Urothelium cell line (cell line): ENCODE results near the gene PAPSS1.
"Not testable (repeated sequence)": the region's sequence is repeated elsewhere in the genome, so short reads cannot be mapped to it uniquely, and the experiment has no call there.

ENCODE experiments used
- DNase-seq: peaks from one replicate; pipeline ENCODE4 v3.0.0; 2011; ENCODE audit warnings: low spot score, mixed read lengths
- FAIRE-seq: peaks from 2 replicates; lab custom pipeline; 2011; peaks lifted over from hg19 to GRCh38; lab: Jason Lieb, UNC

PAPSS1 gene

DNA sequence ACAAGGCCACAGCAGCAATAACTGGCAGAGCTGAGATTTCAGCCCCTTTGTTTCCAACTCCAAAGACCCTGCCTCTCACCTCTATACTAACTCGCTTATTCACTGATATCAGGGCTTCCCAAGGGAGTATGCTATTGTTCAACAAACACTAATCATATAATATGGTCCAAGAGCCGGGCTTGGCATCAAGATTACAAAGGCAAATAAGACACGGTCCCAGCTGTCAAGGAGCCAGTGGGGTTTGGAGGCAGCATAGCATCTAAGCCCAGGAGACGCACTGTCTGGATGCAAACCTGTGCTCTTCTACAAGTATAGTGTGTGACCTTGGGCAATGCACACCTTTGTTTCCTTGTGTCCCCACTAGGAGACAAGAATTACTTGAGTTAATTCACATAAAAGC, 28.7 kb downstream of the PAPSS1 start:
- no peak for FAIRE-seq
- DNase-seq = no peak

DNA sequence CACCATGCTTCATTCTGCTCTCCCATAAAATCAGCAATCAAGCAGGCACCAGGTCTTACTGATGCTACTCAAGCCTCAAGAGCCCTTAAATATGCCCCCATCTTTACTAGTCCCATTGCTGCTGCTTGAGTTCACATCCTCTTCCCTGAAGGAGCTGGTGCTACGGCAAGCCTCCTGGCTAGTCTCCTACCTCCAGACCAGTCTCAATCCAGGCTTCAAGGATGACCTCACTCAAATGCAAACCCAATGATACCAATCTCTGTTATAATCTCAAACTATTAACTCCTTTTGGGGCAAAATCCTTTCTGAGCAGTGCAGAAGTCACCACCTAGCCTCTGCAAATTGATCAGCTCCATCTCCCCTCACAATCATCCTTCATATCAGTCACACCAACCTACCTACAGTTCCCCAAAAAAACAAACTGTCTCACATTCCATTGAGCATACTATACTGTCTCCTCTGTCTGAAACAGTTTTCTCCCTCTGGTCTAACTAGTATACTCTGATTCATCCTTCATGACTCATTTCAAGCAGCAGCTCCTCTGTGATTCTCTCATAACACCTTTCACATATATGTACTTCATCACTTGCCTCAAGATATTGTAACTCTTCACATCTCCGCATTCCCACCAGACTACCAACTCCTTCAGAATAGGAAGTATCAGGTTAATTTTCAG, 30.0 kb downstream of the PAPSS1 start:
- FAIRE-seq = no peak
- peak; percentile 80 for DNase-seq

DNA sequence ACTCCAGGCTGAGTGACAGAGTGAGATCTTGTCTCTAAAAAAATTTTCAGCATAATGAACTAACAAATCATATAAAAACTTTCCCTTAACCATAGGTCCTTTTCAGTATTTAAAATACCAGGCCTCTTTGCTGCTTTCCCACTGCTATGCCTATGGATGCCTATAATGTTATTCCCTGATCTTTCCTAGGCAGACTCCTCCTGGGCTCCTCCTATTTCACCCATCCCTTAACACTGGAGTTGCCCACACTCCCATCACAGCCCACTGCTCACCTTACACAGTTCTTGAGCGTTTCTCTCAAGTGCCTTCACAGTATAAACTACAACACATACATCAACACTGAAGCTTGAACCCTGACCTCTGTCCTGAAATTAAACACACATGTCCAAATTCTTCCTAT, 31.6 kb downstream of the PAPSS1 start:
- DNase-seq (no peak), FAIRE-seq (no peak)

GRCh38 chr4:107685740-107686139, 34.3 kb downstream of the PAPSS1 start:
- no peak for FAIRE-seq

GRCh38 chr4:107683873-107684272, 36.2 kb downstream of the PAPSS1 start:
- no peak for DNase-seq
- no peak for FAIRE-seq

More at GRCh38 chr4:107685740-107686139, 34.3 kb downstream of the PAPSS1 start:
- DNase-seq = no peak

DNA sequence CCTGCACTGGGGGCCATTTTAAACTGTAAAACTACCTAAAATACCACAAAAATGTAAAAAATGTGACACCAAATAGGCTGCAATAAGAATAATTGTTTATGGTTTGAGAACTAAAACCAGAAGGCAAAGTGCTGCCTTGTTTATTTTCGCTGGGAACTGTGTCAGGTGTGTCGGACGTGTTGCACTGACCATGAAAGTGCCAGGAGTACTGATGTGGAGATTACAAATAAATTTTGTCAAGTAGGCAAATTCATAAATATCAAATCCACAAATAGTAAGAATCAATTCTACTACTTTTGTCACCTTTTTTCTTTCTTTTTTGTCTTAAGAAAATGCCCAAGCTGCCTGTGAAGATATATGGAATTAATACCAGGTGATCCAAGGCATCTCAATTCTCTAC, 37.7 kb downstream of the PAPSS1 start:
- FAIRE-seq (no peak), DNase-seq (no peak)

DNA sequence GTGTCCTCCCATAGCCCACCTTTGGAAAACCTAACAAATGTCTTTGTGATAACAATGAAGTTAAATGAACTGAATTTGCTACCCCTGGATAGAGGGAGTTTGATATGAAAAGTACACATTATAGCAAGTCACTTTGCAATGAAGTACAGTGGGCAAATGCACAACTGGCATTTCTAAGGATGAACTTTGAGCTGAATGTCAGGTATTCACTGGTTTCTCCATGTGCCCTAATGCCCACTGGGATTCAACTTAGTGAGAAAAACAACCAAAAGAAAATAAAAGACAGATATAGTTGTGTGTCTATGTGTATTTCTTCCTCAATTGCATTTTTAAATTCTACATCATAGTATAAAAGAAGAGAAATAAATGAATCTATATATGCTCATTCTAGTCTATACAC, 51.0 kb downstream of the PAPSS1 start:
- no peak for DNase-seq
- FAIRE-seq = no peak

GRCh38 chr4:107666134-107666533, 53.9 kb downstream of the PAPSS1 start:
- FAIRE-seq = no peak
- no peak for DNase-seq

- DNase-seq (no peak), FAIRE-seq (no peak)
Measured at GRCh38 chr4:107665001-107665400, 55.0 kb downstream of the PAPSS1 start.

- DNase-seq (no peak), FAIRE-seq (no peak)
Measured at GRCh38 chr4:107658400-107659336, 61.4 kb downstream of the PAPSS1 start.

GRCh38 chr4:107655289-107655688, 64.7 kb downstream of the PAPSS1 start:
- DNase-seq (no peak), FAIRE-seq (no peak)

DNA sequence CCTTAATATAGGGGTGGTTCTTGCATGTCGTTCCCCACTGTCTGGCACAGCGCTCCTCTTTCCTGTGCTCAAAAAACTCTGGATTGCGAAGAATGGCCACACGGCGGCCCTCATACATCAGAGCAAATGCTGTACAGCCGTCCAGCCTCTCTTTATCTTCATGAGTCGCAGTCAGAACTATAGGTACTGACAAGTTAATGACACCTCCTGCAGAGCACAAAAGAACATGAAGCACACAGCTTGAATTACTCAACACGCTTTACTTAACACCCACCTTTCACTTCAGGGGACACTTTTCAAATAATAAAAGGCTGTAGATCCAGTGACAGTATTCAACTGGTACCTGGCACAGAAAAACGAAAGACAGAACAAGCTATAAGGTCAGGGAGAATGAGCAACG, 65.3 kb downstream of the PAPSS1 start:
- no peak for DNase-seq
- FAIRE-seq = no peak

DNA sequence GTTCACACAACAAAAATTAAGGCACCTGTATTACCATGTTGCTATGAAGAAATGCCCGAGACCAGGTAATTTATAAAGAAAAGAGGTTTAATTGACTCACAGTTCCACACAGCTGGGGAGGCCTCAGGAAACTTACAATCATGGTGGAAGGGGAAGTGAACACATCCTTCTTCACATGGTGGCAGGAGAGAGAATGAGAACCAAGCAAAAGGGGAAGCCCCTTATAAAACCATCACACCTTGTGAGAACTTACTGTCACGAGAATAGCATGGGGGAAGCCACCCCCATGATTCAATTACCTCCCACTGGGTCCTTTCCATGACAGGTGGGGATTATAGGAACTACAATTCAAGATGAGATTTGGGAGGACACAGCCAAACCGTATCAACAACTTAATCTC, 68.6 kb downstream of the PAPSS1 start:
- not testable (repeated sequence) for DNase-seq, FAIRE-seq

GRCh38 chr4:107650251-107650650, 69.8 kb downstream of the PAPSS1 start:
- no peak for DNase-seq
- FAIRE-seq = no peak

- FAIRE-seq (no peak), DNase-seq (no peak)
Measured at GRCh38 chr4:107648178-107648991, 71.6 kb downstream of the PAPSS1 start.

DNA sequence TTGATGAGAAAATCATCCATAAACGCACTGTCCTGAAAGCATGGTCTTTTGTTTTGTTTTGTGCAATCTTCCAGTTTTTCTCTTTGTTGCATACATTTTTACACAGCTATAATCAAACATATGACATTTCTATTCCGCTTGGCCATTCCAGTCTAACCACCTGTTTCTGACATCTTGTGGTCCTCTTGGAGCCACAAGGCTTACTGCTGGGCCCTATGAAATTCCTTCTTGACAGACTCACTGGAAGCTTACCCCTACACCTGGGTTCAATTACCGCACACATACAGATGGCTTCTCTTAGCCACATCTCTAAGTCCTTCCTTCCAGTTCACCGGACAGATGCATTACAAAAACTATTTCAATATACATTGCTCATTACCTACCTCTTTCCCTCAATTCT, 72.4 kb downstream of the PAPSS1 start:
- DNase-seq (no peak), FAIRE-seq (no peak)

DNA sequence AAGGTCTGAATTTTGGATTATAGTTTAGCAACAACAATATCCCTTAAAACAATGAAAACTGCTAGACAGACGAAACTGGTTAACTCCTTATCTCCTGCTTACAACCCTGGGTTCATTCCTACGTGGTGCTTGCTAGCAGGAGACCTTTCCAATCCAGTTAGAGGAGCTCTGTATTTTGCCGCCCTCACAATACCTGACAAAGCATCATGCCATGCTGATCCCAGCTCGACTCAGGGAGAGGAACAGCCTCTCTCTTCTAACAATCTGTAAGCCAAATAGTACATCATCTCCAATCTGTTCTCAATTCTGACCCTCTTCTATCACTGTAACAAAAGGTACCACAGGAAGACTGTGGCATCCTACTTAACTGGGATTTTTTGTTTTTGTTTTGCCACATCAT, 74.4 kb downstream of the PAPSS1 start:
- FAIRE-seq (no peak), DNase-seq (no peak)

- DNase-seq (no peak), FAIRE-seq (no peak)
Measured at GRCh38 chr4:107643021-107643420, 77.0 kb downstream of the PAPSS1 start.

DNA sequence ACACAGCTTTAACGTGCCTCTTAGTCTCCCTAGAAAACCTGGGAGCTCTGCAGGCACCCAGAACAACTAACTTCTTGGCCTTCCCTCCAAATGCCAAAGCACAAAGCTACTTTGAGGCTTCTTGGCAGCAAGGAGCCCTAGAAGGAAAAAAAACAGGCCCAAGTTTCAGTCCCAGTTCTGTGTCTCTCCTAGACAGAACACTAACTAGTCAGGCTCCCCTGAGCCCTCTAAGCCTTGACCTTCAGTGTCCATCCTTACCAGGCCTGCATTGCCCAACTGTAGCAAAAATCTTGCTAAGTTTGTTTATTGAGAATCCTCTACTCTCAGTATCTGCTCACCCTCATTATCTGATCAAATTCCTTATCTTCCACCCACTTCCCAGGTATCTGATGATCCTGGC, 79.2 kb downstream of the PAPSS1 start:
- DNase-seq = no peak
- FAIRE-seq = no peak

- DNase-seq = no peak
- FAIRE-seq = no peak
Measured at GRCh38 chr4:107640197-107640596, 79.8 kb downstream of the PAPSS1 start.

- FAIRE-seq (no peak), DNase-seq (no peak)
Measured at GRCh38 chr4:107635735-107636134, 84.3 kb downstream of the PAPSS1 start.
